NCI-H510A (cell line): ENCODE results near the gene SORBS1.
A peak's percentile ranks its signal among the peaks of the same experiment; 100 is the strongest.

ENCODE experiments used
- DNase-seq: peaks from one replicate; lab custom pipeline; 2025; lab: John Stamatoyannopoulos, UW

The SORBS1 gene

GRCh38 chr10:95435548-95436279 lies 125.5 kb downstream of the SORBS1 start:
- no peak for DNase-seq

GRCh38 chr10:95434583-95434982 lies 126.6 kb downstream of the SORBS1 start:
- no peak for DNase-seq

GRCh38 chr10:95431900-95432342 lies 129.2 kb downstream of the SORBS1 start:
- DNase-seq: no peak

GRCh38 chr10:95430231-95430951 lies 130.8 kb downstream of the SORBS1 start:
- peak; percentile 16 for DNase-seq

GRCh38 chr10:95429639-95430038 lies 131.5 kb downstream of the SORBS1 start:
- DNase-seq: no peak

- DNase-seq: no peak
Observed at GRCh38 chr10:95428701-95429100, 132.5 kb downstream of the SORBS1 start.

GRCh38 chr10:95426482-95426881 lies 134.7 kb downstream of the SORBS1 start:
- no peak for DNase-seq

GRCh38 chr10:95425592-95426465 lies 135.3 kb downstream of the SORBS1 start:
- no peak for DNase-seq

GRCh38 chr10:95423164-95424005 lies 137.8 kb downstream of the SORBS1 start:
- DNase-seq: peak; percentile 4

GRCh38 chr10:95422233-95422632 lies 138.9 kb downstream of the SORBS1 start:
- DNase-seq: no peak

GRCh38 chr10:95421782-95422181 lies 139.4 kb downstream of the SORBS1 start:
- no peak for DNase-seq

- no peak for DNase-seq
Observed at GRCh38 chr10:95419399-95419798, 141.8 kb downstream of the SORBS1 start.

GRCh38 chr10:95416973-95417372 lies 144.2 kb downstream of the SORBS1 start:
- no peak for DNase-seq

GRCh38 chr10:95416270-95416669 lies 144.9 kb downstream of the SORBS1 start:
- DNase-seq: no peak

- no peak for DNase-seq
Observed at GRCh38 chr10:95415621-95416031, 145.5 kb downstream of the SORBS1 start.

GRCh38 chr10:95414844-95415485 lies 146.2 kb downstream of the SORBS1 start:
- no peak for DNase-seq

- no peak for DNase-seq
Observed at GRCh38 chr10:95414016-95414830, 146.9 kb downstream of the SORBS1 start.

- no peak for DNase-seq
Observed at GRCh38 chr10:95413588-95413987, 147.6 kb downstream of the SORBS1 start.

GRCh38 chr10:95411635-95412034 lies 149.5 kb downstream of the SORBS1 start:
- DNase-seq: no peak
